Esophagus muscularis mucosa (tissue), 4 donors: ENCODE measurements around the gene SLC25A24.
"Not testable (repeated sequence)": the region's sequence is repeated elsewhere in the genome, so short reads cannot be mapped to it uniquely, and the experiment has no call there.

Experiments used
- CTCF ChIP-seq, 3 experiments: fragments of 200-600 bp in 2 of 3; fragments of 450-650 bp in 1 of 3; sonication (generic) in 2 of 3; IDR thresholded peaks; one replicate each; pipeline ENCODE4 v1.5.1; 2017 to 2019; ENCODE audit warnings: antibody characterized with exemption in 3 of 3, mild to moderate bottlenecking in 2 of 3, moderate library complexity in 1 of 3
- EP300 ChIP-seq: sonication (generic); formaldehyde crosslinking; IDR thresholded peaks from one replicate; pipeline ENCODE4 v1.6.1; 2017; ENCODE audit warnings: antibody characterized with exemption
- POLR2A ChIP-seq: fragments of 450-650 bp; IDR thresholded peaks from one replicate; pipeline ENCODE4 v1.6.1; 2017; ENCODE audit warnings: antibody characterized with exemption, moderate library complexity, mild to moderate bottlenecking, low read depth
- POLR2AphosphoS5 ChIP-seq, 2 donors: sonication (generic); formaldehyde crosslinking; IDR thresholded peaks; one replicate each; pipeline ENCODE4 v1.6.1; 2017; ENCODE audit warnings: antibody characterized with exemption in 2 of 2

GRCh38 chr1:108243976-108244375 lies 43.8 kb upstream of the SLC25A24 start, which contains the start of gene NBPF4:
- TF ChIP-seq EP300; CTCF (IDR thresholded peaks at IDR 0.05); POLR2AphosphoS5 (IDR thresholded peaks at IDR 0.05); POLR2A: not testable (repeated sequence)
